ENCODE results near the gene FAM163A. TPM values are rescaled to one million over a fixed set of nuclear protein-coding genes. Genes with fewer than 3 reads are reported as not detected.
"Not testable (repeated sequence)": the region's sequence is repeated elsewhere in the genome, so short reads cannot be mapped to it uniquely, and the experiment has no call there.

The FAM163A gene
- total RNA-seq, 1 experiment from 2014 or later = not detected

GRCh38 chr1:179828554-179829110 lies 85.5 kb downstream of the FAM163A start:
- H3K9me3 Mint-ChIP-seq (ENCODE audit: unreplicated experiment) = no peaks in the 10 kb centered on the region
- no TSS peak for BruUV-seq (replicated peaks)
- intact Hi-C loops (cut with micrococcal nuclease; ENCODE audit: unreplicated experiment) = no loop called here
- Histone ChIP-seq H3K4me1 (no peaks in the 10 kb centered on the region), H3K27me3 (replicated peaks; ENCODE audit: control insufficient read depth, insufficient read depth, low read length) (no peaks in the 10 kb centered on the region), H3K4me3 (ENCODE audit: low read depth, low read length) (no peak overlapping the region), H3K9me3 (no peaks in the 10 kb centered on the region), H3K36me3 (ENCODE audit: control insufficient read depth, insufficient read depth, low read length) (no peaks in the 10 kb centered on the region)
- H3K36me3 Mint-ChIP-seq (ENCODE audit: insufficient read depth, unreplicated experiment) = no peaks in the 10 kb centered on the region
- H3K27ac Mint-ChIP-seq (ENCODE audit: unreplicated experiment) = no peak overlapping the region
- CTCF ChIA-PET = interaction anchor here (1.4 kb wide), 1 partner anchor 14 kb away, joined by 4 read pairs; no protein-coding TSS in a partner anchor
- POLR2A ChIA-PET = no interaction called here
- peaks cover 6% of the 10 kb centered on the region for H3K4me1 Mint-ChIP-seq (ENCODE audit: low read depth, unreplicated experiment)
- H3K27me3 Mint-ChIP-seq (ENCODE audit: insufficient read depth, unreplicated experiment) = no peaks in the 10 kb centered on the region
- no peak for DNase-seq
- no peak overlapping the region for H3K4me3 Mint-ChIP-seq (ENCODE audit: unreplicated experiment)
- TF ChIP-seq CTCF (IDR thresholded peaks at IDR 0.05; ENCODE audit: insufficient read depth in 1 of 2, low read depth in 1 of 2, low read length in 1 of 2, severe bottlenecking in 1 of 2, unreplicated experiment in 1 of 2) = no peak

GRCh38 chr1:179831225-179831624 lies 88.1 kb downstream of the FAM163A start:
- H3K36me3 ChIP-seq (ENCODE audit: control insufficient read depth, insufficient read depth, low read length) = no peaks in the 10 kb centered on the region
- POLR2A ChIA-PET = no interaction called here
- Mint-ChIP-seq H3K4me1 (ENCODE audit: low read depth, unreplicated experiment) (no peaks in the 10 kb centered on the region), H3K9me3 (ENCODE audit: unreplicated experiment) (no peaks in the 10 kb centered on the region), H3K4me3 (ENCODE audit: unreplicated experiment) (no peak overlapping the region), H3K36me3 (ENCODE audit: insufficient read depth, unreplicated experiment) (no peaks in the 10 kb centered on the region), H3K27ac (ENCODE audit: unreplicated experiment) (no peak overlapping the region), H3K27me3 (ENCODE audit: insufficient read depth, unreplicated experiment) (no peaks in the 10 kb centered on the region)
- intact Hi-C loops (cut with micrococcal nuclease; ENCODE audit: unreplicated experiment) = no loop called here
- CTCF ChIA-PET = no interaction called here
- H3K4me1 ChIP-seq = no peaks in the 10 kb centered on the region
- H3K9me3 ChIP-seq = no peaks in the 10 kb centered on the region
- DNase-seq = no peak
- H3K4me3 ChIP-seq (ENCODE audit: low read depth, low read length) = no peak overlapping the region
- TF ChIP-seq CTCF (IDR thresholded peaks at IDR 0.05; ENCODE audit: insufficient read depth in 1 of 2, low read depth in 1 of 2, low read length in 1 of 2, severe bottlenecking in 1 of 2, unreplicated experiment in 1 of 2) = no peak
- BruUV-seq (replicated peaks) = no TSS peak
- H3K27me3 ChIP-seq (replicated peaks; ENCODE audit: control insufficient read depth, insufficient read depth, low read length) = no peaks in the 10 kb centered on the region

GRCh38 chr1:179831852-179832699 lies 89.0 kb downstream of the FAM163A start:
- no peak for TF ChIP-seq CTCF (IDR thresholded peaks at IDR 0.05; ENCODE audit: insufficient read depth in 1 of 2, low read depth in 1 of 2, low read length in 1 of 2, severe bottlenecking in 1 of 2, unreplicated experiment in 1 of 2)
- no peaks in the 10 kb centered on the region for H3K27me3 ChIP-seq (replicated peaks; ENCODE audit: control insufficient read depth, insufficient read depth, low read length)
- intact Hi-C loops (cut with micrococcal nuclease; ENCODE audit: unreplicated experiment) = no loop called here
- H3K4me1 ChIP-seq = no peaks in the 10 kb centered on the region
- no peak overlapping the region for H3K4me3 Mint-ChIP-seq (ENCODE audit: unreplicated experiment)
- POLR2A ChIA-PET = no interaction called here
- no peak for DNase-seq
- H3K9me3 ChIP-seq = no peaks in the 10 kb centered on the region
- H3K9me3 Mint-ChIP-seq (ENCODE audit: unreplicated experiment) = no peaks in the 10 kb centered on the region
- no peak overlapping the region for H3K4me3 ChIP-seq (ENCODE audit: low read depth, low read length)
- H3K27me3 Mint-ChIP-seq (ENCODE audit: insufficient read depth, unreplicated experiment) = no peaks in the 10 kb centered on the region
- H3K36me3 ChIP-seq (ENCODE audit: control insufficient read depth, insufficient read depth, low read length) = no peaks in the 10 kb centered on the region
- no TSS peak for BruUV-seq (replicated peaks)
- no peaks in the 10 kb centered on the region for H3K4me1 Mint-ChIP-seq (ENCODE audit: low read depth, unreplicated experiment)
- H3K27ac Mint-ChIP-seq (ENCODE audit: unreplicated experiment) = no peak overlapping the region
- no peaks in the 10 kb centered on the region for H3K36me3 Mint-ChIP-seq (ENCODE audit: insufficient read depth, unreplicated experiment)
- CTCF ChIA-PET = no interaction called here

GRCh38 chr1:179836686-179837445 lies 93.8 kb downstream of the FAM163A start:
- H3K4me1 Mint-ChIP-seq (ENCODE audit: low read depth, unreplicated experiment); intact Hi-C loops (cut with micrococcal nuclease; ENCODE audit: unreplicated experiment); DNase-seq; H3K27me3 ChIP-seq (replicated peaks; ENCODE audit: control insufficient read depth, insufficient read depth, low read length); BruUV-seq (replicated peaks); H3K9me3 ChIP-seq; H3K4me3 ChIP-seq (ENCODE audit: low read depth, low read length); POLR2A ChIA-PET; H3K9me3 Mint-ChIP-seq (ENCODE audit: unreplicated experiment); H3K27me3 Mint-ChIP-seq (ENCODE audit: insufficient read depth, unreplicated experiment); H3K4me3 Mint-ChIP-seq (ENCODE audit: unreplicated experiment); H3K36me3 ChIP-seq (ENCODE audit: control insufficient read depth, insufficient read depth, low read length); H3K27ac Mint-ChIP-seq (ENCODE audit: unreplicated experiment): not testable (repeated sequence)
- peaks cover 10% of the 10 kb centered on the region for H3K4me1 ChIP-seq
- H3K36me3 Mint-ChIP-seq (ENCODE audit: insufficient read depth, unreplicated experiment) = peaks cover 11% of the 10 kb centered on the region
- CTCF ChIA-PET = interaction anchor here (1.5 kb wide), 1 partner anchor 22 kb away, joined by 4 read pairs; no protein-coding TSS in a partner anchor
